ENCODE results near the gene NHLRC4. TPM values are rescaled to one million over a fixed set of nuclear protein-coding genes. Genes with fewer than 3 reads are reported as not detected.

NHLRC4 gene
- polyA plus RNA-seq, 1 donor (not counting 4 experiments of a cell fraction or from before 2014, with no cell fraction given) = 0.10 TPM

- H3K9ac ChIP-seq (ENCODE audit: control insufficient read depth, extremely low read depth, insufficient read depth, low read length) = peak overlapping the region; percentile 80
- H2AFZ ChIP-seq (ENCODE audit: control insufficient read depth, low read length) = no peak overlapping the region
- H3K36me3 ChIP-seq (ENCODE audit: control insufficient read depth in 2 of 2, extremely low read depth in 1 of 2, insufficient read depth in 2 of 2, low read length in 2 of 2) = no peaks in the 10 kb centered on the region
- no peaks in the 10 kb centered on the region for H3K9me3 ChIP-seq (ENCODE audit: control insufficient read depth, low read depth, low read length)
- FAIRE-seq (no peak), DNase-seq (ENCODE audit: low read depth, low spot score) (no peak)
- peak overlapping the region; percentile 75 to 85 (median 84) for H3K4me3 ChIP-seq (ENCODE audit: control insufficient read depth in 2 of 3, extremely low read depth in 1 of 3, insufficient read depth in 2 of 3, low read depth in 1 of 3, low read length in 3 of 3)
- no peak for TF ChIP-seq EZH2 (IDR thresholded peaks at IDR 0.05; ENCODE audit: low read length)
- TF ChIP-seq CTCF (optimal IDR thresholded peaks at IDR 0.05 in 1 of 3, IDR thresholded peaks at IDR 0.05 in 1 of 3, conservative IDR thresholded peaks at IDR 0.05 in 1 of 3; ENCODE audit: extremely low read depth in 1 of 3, insufficient read depth in 2 of 3, low read length in 3 of 3) = no peak
- H4K20me1 ChIP-seq (ENCODE audit: control insufficient read depth, extremely low read depth, insufficient read depth, low read length) = peaks cover 40% of the 10 kb centered on the region
- H3K27me3 ChIP-seq (ENCODE audit: control insufficient read depth, extremely low read depth, insufficient read depth, low read length) = no peaks in the 10 kb centered on the region
- H3K4me1 ChIP-seq (ENCODE audit: control insufficient read depth, extremely low read depth, insufficient read depth, low read length) = peaks cover 52% of the 10 kb centered on the region
- dilution Hi-C loops (cut with MboI; ENCODE audit: extremely low pct_ligation_motif_present, low sequenced_read_pairs) = no loop called here
- H3K27ac ChIP-seq (ENCODE audit: control insufficient read depth, insufficient read depth, low read length) = peak overlapping the region; percentile 36
- H3K4me2 ChIP-seq (ENCODE audit: control insufficient read depth, extremely low read depth, insufficient read depth, low read depth, low read length) = peak overlapping the region; percentile 97
- H3K79me2 ChIP-seq (ENCODE audit: control insufficient read depth, insufficient read depth, low read length) = peaks cover 33% of the 10 kb centered on the region
- peaks cover 12% of the 10 kb centered on the region for H3K9me1 ChIP-seq (ENCODE audit: control insufficient read depth, extremely low read depth, insufficient read depth, low read length)
Measured at GRCh38 chr16:590815-591200, 24.0 kb downstream of the NHLRC4 start.

- no peaks in the 10 kb centered on the region for H3K9me3 ChIP-seq (ENCODE audit: control insufficient read depth, low read depth, low read length)
- H4K20me1 ChIP-seq (ENCODE audit: control insufficient read depth, extremely low read depth, insufficient read depth, low read length) = peaks cover 42% of the 10 kb centered on the region
- H3K4me2 ChIP-seq (ENCODE audit: control insufficient read depth, extremely low read depth, insufficient read depth, low read depth, low read length) = peak overlapping the region; percentile 97
- H3K9me1 ChIP-seq (ENCODE audit: control insufficient read depth, extremely low read depth, insufficient read depth, low read length) = peaks cover 12% of the 10 kb centered on the region
- FAIRE-seq (no peak), DNase-seq (ENCODE audit: low read depth, low spot score) (no peak)
- H3K9ac ChIP-seq (ENCODE audit: control insufficient read depth, extremely low read depth, insufficient read depth, low read length) = no peak overlapping the region
- H3K4me3 ChIP-seq (ENCODE audit: control insufficient read depth in 2 of 3, extremely low read depth in 1 of 3, insufficient read depth in 2 of 3, low read depth in 1 of 3, low read length in 3 of 3) = peak overlapping the region in 1 of 3 experiments; percentile 75
- H3K79me2 ChIP-seq (ENCODE audit: control insufficient read depth, insufficient read depth, low read length) = peaks cover 37% of the 10 kb centered on the region
- no peaks in the 10 kb centered on the region for H3K27me3 ChIP-seq (ENCODE audit: control insufficient read depth, extremely low read depth, insufficient read depth, low read length)
- TF ChIP-seq CTCF (optimal IDR thresholded peaks at IDR 0.05 in 1 of 3, IDR thresholded peaks at IDR 0.05 in 1 of 3, conservative IDR thresholded peaks at IDR 0.05 in 1 of 3; ENCODE audit: extremely low read depth in 1 of 3, insufficient read depth in 2 of 3, low read length in 3 of 3) (no peak), EZH2 (IDR thresholded peaks at IDR 0.05; ENCODE audit: low read length) (no peak)
- H3K36me3 ChIP-seq (ENCODE audit: control insufficient read depth in 2 of 2, extremely low read depth in 1 of 2, insufficient read depth in 2 of 2, low read length in 2 of 2) = no peaks in the 10 kb centered on the region
- no peak overlapping the region for H3K27ac ChIP-seq (ENCODE audit: control insufficient read depth, insufficient read depth, low read length)
- dilution Hi-C loops (cut with MboI; ENCODE audit: extremely low pct_ligation_motif_present, low sequenced_read_pairs) = no loop called here
- no peak overlapping the region for H2AFZ ChIP-seq (ENCODE audit: control insufficient read depth, low read length)
- H3K4me1 ChIP-seq (ENCODE audit: control insufficient read depth, extremely low read depth, insufficient read depth, low read length) = peaks cover 56% of the 10 kb centered on the region
Measured at GRCh38 chr16:591231-591630, 24.4 kb downstream of the NHLRC4 start.
